Suprapubic skin (tissue), 4 donors: Measurements from ENCODE around the gene CCDC197. TPM values are rescaled to one million over a fixed set of nuclear protein-coding genes. Genes with fewer than 3 reads are reported as not detected.

Source experiments
- total RNA-seq, 4 donors: library from RNA; depleted of rRNA; stranded (reverse); fragments of >200 nt; gene quantifications; one replicate each; pipeline ENCODE4 v1.1.0, GENCODE V29; 2016

Gene CCDC197
- total RNA-seq, 4 donors from 2014 or later: not detected

Other genes starting within 250 kb of the CCDC197 start
- gene PRIMA1, start 208.8 kb upstream of the CCDC197 start, total RNA-seq: 1 to 10 TPM; 3.1 to 6.1 (median 3.6) TPM
- not detected for gene FAM181A, start 70.0 kb upstream of the CCDC197 start, total RNA-seq
- 1 to 10 TPM in 2 of 4 donors, under 1 TPM in 2; 0.79 to 2.5 (median 0.95) TPM for gene ASB2, start 20.7 kb upstream of the CCDC197 start, total RNA-seq
- 10 to 100 TPM in 3 of 4 donors, 1 to 10 TPM in 1; 7.2 to 35.5 (median 14.3) TPM for gene OTUB2, start 29.0 kb downstream of the CCDC197 start, total RNA-seq
- 100 to 1,000 TPM; 107 to 134 (median 108) TPM for gene DDX24, start 83.9 kb downstream of the CCDC197 start, total RNA-seq
- 10 to 100 TPM in 1 of 4 donors, 1 to 10 TPM in 3; 7.2 to 11.4 (median 9.3) TPM for gene IFI27L1, start 84.0 kb downstream of the CCDC197 start, total RNA-seq
- gene IFI27, start 113.4 kb downstream of the CCDC197 start, total RNA-seq: 100 to 1,000 TPM in 2 of 4 donors, 10 to 100 TPM in 2; 26.9 to 197 (median 142) TPM
- gene IFI27L2, start 132.3 kb downstream of the CCDC197 start, total RNA-seq: 10 to 100 TPM; 29.9 to 87.6 (median 61.1) TPM
- 1 to 10 TPM in 3 of 4 donors, under 1 TPM in 1; 0.24 to 4.4 (median 1.3) TPM for gene PPP4R4, start 177.0 kb downstream of the CCDC197 start, total RNA-seq